Ovary (tissue), 9 donors: ENCODE data around the gene STMN1. TPM values are rescaled to one million over a fixed set of nuclear protein-coding genes. Genes with fewer than 3 reads are reported as not detected.
A peak's percentile ranks its signal among the peaks of the same experiment; 100 is the strongest.

ENCODE experiments used
- DNase-seq, 5 donors: peaks; one replicate each; pipeline ENCODE4 v3.0.0-alpha.2; 2019 to 2020
- H3K27ac ChIP-seq, 2 donors: fragments of 200-600 bp; one replicate each; pipeline versions ENCODE4 v1.5.1 to v1.8.0; 2019 to 2022
- H3K27me3 ChIP-seq: fragments of 200-600 bp; one replicate; pipeline ENCODE4 v1.8.0; 2022
- H3K36me3 ChIP-seq: fragments of 200-600 bp; sonication (generic); one replicate; pipeline ENCODE4 v1.5.1; 2019
- H3K4me1 ChIP-seq: one replicate; pipeline ENCODE4 v1.8.1; 2013; ENCODE audit warnings: mild to moderate bottlenecking, moderate library complexity; ENCODE audit not compliant: insufficient read depth
- H3K4me3 ChIP-seq: fragments of 200-600 bp; sonication (generic); one replicate; pipeline ENCODE4 v1.5.1; 2017
- H3K9me3 ChIP-seq, 2 donors: fragments of 200-600 bp in 1 of 2; sonication (generic) in 1 of 2; one replicate each; pipeline versions ENCODE4 v1.5.1 to v1.8.1; 2013 to 2019; ENCODE audit warnings: mild to moderate bottlenecking in 1 of 2, moderate library complexity in 1 of 2
- CTCF ChIP-seq, 3 donors: fragments of 450-650 bp in 2 of 3; fragments of 200-600 bp in 1 of 3; IDR thresholded peaks; one replicate each; pipeline versions ENCODE4 v1.5.1 to v1.8.0; 2016 to 2022; ENCODE audit warnings: antibody characterized with exemption in 3 of 3, mild to moderate bottlenecking in 1 of 3
- EP300 ChIP-seq: sonication (generic); formaldehyde crosslinking; IDR thresholded peaks from one replicate; pipeline ENCODE4 v1.6.1; 2017; ENCODE audit warnings: antibody characterized with exemption
- POLR2A ChIP-seq: fragments of 450-650 bp; IDR thresholded peaks from one replicate; pipeline ENCODE4 v1.6.1; 2017; ENCODE audit warnings: antibody characterized with exemption, mild to moderate bottlenecking, moderate library complexity
- WGBS, 3 donors: extraction: QIAGEN DNeasy Blood & Tissue Kit in 1 of 3; methylation state at CpG; one replicate each; pipeline versions ENCODE4 v1.1.5 to v1.1.7; 2013 to 2017; 5-methylcytosine and 5-hydroxymethylcytosine counted together
- intact Hi-C, 4 donors: fragments of 100-400 bp; cut with DNase I; formaldehyde crosslinking; loops; one replicate each; pipeline versions ENCODE4 v1.11.0 to v1.15.1; 2022 to 2023
- polyA plus RNA-seq, 2 donors: library from polyadenylated mRNA; stranded (reverse); fragments of 200-250 nt in 1 of 2; fragments of 350-450 nt in 1 of 2; fragmentation: Illumina TruSeq in 1 of 2; extraction: RNeasy Lipid Tissue Mini Kit (QIAGEN cat#74804) in 1 of 2; gene quantifications; one replicate each; pipeline ENCODE4 v1.2.3, GENCODE V29; 2013 to 2014
- total RNA-seq, 7 donors: library from RNA; depleted of rRNA in 2 of 7; stranded (reverse); fragments of >200 nt in 2 of 7; fragmentation: NEBNext Ultra II Directional in 3 of 7; extraction: Animal tissue kit (Norgen Biotek cat#: 25700) in 3 of 7; gene quantifications; one replicate each; pipeline versions ENCODE4 v1.1.0 to v1.2.4, GENCODE V29; 2016 to 2023
- donor health status: DM: no; HTN: no; CAD: no; lungs with moderate emphysema.
- donor health status: DM: no; HTN: no; CAD: no.
- donor health status: Bipolar disorder and iron deficiency.
- donor health status: DM: yes; HTN: yes; CAD: no.
- donor health status: DM: no; HTN: no; CAD: no.
- donor health status: DM: yes; HTN: yes; CAD: no.

The STMN1 gene
- total and polyA plus RNA-seq, 9 donors: 59.3 to 271 (median 142) TPM

- TF ChIP-seq CTCF (IDR thresholded peaks at IDR 0.05) (no peak), EP300 (no peak), POLR2A (no peak)
- H3K4me3 ChIP-seq: no peak overlapping the region
- peak in 2 of 5 donors; percentile 23 to 29 for DNase-seq
- H3K27ac ChIP-seq: peak overlapping the region in 1 of 2 donors; percentile 73
- H3K4me1 ChIP-seq: peaks cover 23% of the 10 kb centered on the region
- H3K36me3 ChIP-seq: no peaks in the 10 kb centered on the region
- WGBS, 3 donors: 74 to 87% (median 86%) methylated on average over 5 of the region's 5 CpGs
- no peaks in the 10 kb centered on the region for H3K27me3 ChIP-seq
- intact Hi-C loops: no loop called here
- no peaks in the 10 kb centered on the region for H3K9me3 ChIP-seq
Observed at GRCh38 chr1:25880518-25880917, 25.7 kb downstream of the STMN1 start.

GRCh38 chr1:25879675-25880074 is 26.5 kb downstream of the STMN1 start:
- Histone ChIP-seq H3K36me3 (no peaks in the 10 kb centered on the region), H3K27me3 (no peaks in the 10 kb centered on the region), H3K9me3 (no peaks in the 10 kb centered on the region), H3K27ac (peak overlapping the region in 1 of 2 donors; percentile 73), H3K4me3 (no peak overlapping the region), H3K4me1 (peaks cover 27% of the 10 kb centered on the region)
- 5 to 19% (median 8%) methylated on average over 2 of the region's 2 CpGs for WGBS, 3 donors
- DNase-seq: peak; percentile 83 to 88 (median 86)
- intact Hi-C loops: loop anchor here in 2 of 4 donors (10.0 kb wide), 1 partner anchor 55 kb away; no protein-coding TSS in a partner anchor
- TF ChIP-seq EP300 (no peak), POLR2A (no peak)

GRCh38 chr1:25878690-25879089 is 27.5 kb downstream of the STMN1 start:
- no peak overlapping the region for H3K4me3 ChIP-seq
- DNase-seq: peak in 1 of 5 donors; percentile 8
- no peak for TF ChIP-seq POLR2A
- TF ChIP-seq CTCF (IDR thresholded peaks at IDR 0.05): no peak
- no peak for TF ChIP-seq EP300
- H3K9me3 ChIP-seq: no peaks in the 10 kb centered on the region
- peak overlapping the region in 1 of 2 donors; percentile 73 for H3K27ac ChIP-seq
- peaks cover 34% of the 10 kb centered on the region for H3K4me1 ChIP-seq
- intact Hi-C loops: loop anchor here in 2 of 4 donors (10.0 kb wide), 1 partner anchor 54 kb away; no protein-coding TSS in a partner anchor
- WGBS, 3 donors: 88 to 92% (median 88%) methylated on average over 5 of the region's 5 CpGs
- no peaks in the 10 kb centered on the region for H3K27me3 ChIP-seq
- no peaks in the 10 kb centered on the region for H3K36me3 ChIP-seq

GRCh38 chr1:25877155-25877554 is 29.1 kb downstream of the STMN1 start:
- TF ChIP-seq POLR2A: no peak
- TF ChIP-seq EP300: no peak
- no peak for TF ChIP-seq CTCF (IDR thresholded peaks at IDR 0.05)
- peak in 1 of 5 donors; percentile 3 for DNase-seq
- Histone ChIP-seq H3K27me3 (no peaks in the 10 kb centered on the region), H3K36me3 (no peaks in the 10 kb centered on the region), H3K4me1 (peaks cover 43% of the 10 kb centered on the region), H3K4me3 (no peak overlapping the region), H3K9me3 (no peaks in the 10 kb centered on the region), H3K27ac (peak overlapping the region in 1 of 2 donors; percentile 97)
- intact Hi-C loops: loop anchor here in 2 of 4 donors (10.0 kb wide), 1 partner anchor 52 kb away; no protein-coding TSS in a partner anchor
- 91 to 95% (median 94%) methylated on average over 2 of the region's 2 CpGs for WGBS, 3 donors

GRCh38 chr1:25876693-25877077 is 29.5 kb downstream of the STMN1 start:
- intact Hi-C loops: loop anchor here in 2 of 4 donors (10.0 kb wide), 1 partner anchor 52 kb away; no protein-coding TSS in a partner anchor
- Histone ChIP-seq H3K27me3 (no peaks in the 10 kb centered on the region), H3K4me1 (peaks cover 46% of the 10 kb centered on the region), H3K4me3 (no peak overlapping the region), H3K9me3 (no peaks in the 10 kb centered on the region), H3K36me3 (no peaks in the 10 kb centered on the region), H3K27ac (peak overlapping the region; percentile 91 to 97)
- WGBS, 3 donors: 71 to 83% (median 74%) methylated on average over 2 of the region's 2 CpGs
- TF ChIP-seq EP300: no peak
- no peak for TF ChIP-seq CTCF (IDR thresholded peaks at IDR 0.05)
- no peak for TF ChIP-seq POLR2A
- no peak for DNase-seq
